22Rv1 (cell line): ENCODE measurements around the gene FAM200B.

Source experiments
- ZFX ChIP-seq: fragments of 450-650 bp; IDR thresholded peaks from 2 replicates; pipeline ENCODE4 v1.6.1; 2017; ENCODE audit warnings: antibody characterized with exemption, borderline replicate concordance
- TF ChIP-seq, protein P1 (sequence below): fragments of 450-650 bp; IDR thresholded peaks from 2 replicates; pipeline ENCODE4 v1.5.1; 2017; ENCODE audit warnings: mild to moderate bottlenecking

DNA sequence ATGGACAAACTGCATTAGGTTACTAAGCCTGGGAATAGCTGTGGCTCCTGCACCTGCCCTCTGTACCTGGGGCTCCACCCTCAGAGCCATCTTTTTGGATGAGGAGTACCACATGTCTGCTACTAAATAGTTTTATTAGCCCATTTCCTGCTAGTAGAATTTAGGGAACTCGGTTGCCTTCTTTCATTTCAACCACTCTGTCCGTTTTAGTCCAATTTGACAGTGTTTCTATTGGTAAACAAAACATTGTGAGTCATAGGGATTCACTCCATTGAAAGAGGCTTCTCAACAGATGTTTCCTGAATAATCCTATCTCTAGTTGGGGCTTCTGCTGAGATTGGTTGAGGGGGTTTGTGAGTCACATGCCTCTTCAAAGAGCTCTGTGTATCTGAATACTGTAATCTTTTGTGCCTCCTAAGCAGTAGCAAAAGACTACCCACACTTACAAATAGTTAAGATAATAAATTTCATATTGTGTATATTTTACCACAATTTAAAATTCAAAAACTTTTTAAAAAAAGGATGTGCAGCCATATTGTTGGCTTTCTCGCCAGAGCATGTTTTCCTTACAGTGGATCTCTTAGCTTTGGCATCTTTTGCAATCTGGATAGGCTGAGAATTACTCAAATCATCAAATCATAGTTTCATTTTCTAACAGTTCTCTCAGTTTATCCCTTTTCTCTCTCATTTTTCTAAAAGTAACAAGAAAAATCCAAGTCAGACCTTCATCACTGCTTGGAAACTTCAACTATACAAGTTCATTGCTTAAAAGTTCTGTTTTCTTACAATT lies 9.9 kb downstream of the FAM200B start:
- TF ChIP-seq ZFX = no peak
- TF ChIP-seq, protein P1, sequence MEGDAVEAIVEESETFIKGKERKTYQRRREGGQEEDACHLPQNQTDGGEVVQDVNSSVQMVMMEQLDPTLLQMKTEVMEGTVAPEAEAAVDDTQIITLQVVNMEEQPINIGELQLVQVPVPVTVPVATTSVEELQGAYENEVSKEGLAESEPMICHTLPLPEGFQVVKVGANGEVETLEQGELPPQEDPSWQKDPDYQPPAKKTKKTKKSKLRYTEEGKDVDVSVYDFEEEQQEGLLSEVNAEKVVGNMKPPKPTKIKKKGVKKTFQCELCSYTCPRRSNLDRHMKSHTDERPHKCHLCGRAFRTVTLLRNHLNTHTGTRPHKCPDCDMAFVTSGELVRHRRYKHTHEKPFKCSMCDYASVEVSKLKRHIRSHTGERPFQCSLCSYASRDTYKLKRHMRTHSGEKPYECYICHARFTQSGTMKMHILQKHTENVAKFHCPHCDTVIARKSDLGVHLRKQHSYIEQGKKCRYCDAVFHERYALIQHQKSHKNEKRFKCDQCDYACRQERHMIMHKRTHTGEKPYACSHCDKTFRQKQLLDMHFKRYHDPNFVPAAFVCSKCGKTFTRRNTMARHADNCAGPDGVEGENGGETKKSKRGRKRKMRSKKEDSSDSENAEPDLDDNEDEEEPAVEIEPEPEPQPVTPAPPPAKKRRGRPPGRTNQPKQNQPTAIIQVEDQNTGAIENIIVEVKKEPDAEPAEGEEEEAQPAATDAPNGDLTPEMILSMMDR = no peak
